Neural crest cell (in vitro differentiated cells): ENCODE data around the gene FRMD4A. TPM values are rescaled to one million over a fixed set of nuclear protein-coding genes. Genes with fewer than 3 reads are reported as not detected.

Experiments used
- DNase-seq: peaks from one replicate; pipeline ENCODE4 v3.0.0; 2021; ENCODE audit warnings: low read depth, mixed read lengths, low spot score
- H3K27ac Mint-ChIP-seq: one replicate; pipeline ENCODE4 v1.8.0; 2021; ENCODE audit warnings: mild to moderate bottlenecking, mixed read lengths; ENCODE audit not compliant: unreplicated experiment
- H3K27me3 Mint-ChIP-seq: 2 replicates; pipeline ENCODE4 v1.8.0; 2021; ENCODE audit warnings: low read depth, mild to moderate bottlenecking, mixed read lengths
- H3K36me3 Mint-ChIP-seq: 2 replicates; pipeline ENCODE4 v1.8.0; 2021; ENCODE audit warnings: low read depth, mild to moderate bottlenecking, mixed read lengths
- H3K4me1 Mint-ChIP-seq: 2 replicates; pipeline ENCODE4 v1.8.0; 2021; ENCODE audit warnings: mixed read lengths
- H3K4me3 Mint-ChIP-seq: one replicate; pipeline ENCODE4 v1.8.0; 2021; ENCODE audit warnings: mild to moderate bottlenecking, mixed read lengths
- H3K9me3 Mint-ChIP-seq: 2 replicates; pipeline ENCODE4 v1.8.0; 2021; ENCODE audit warnings: mixed read lengths
- CTCF ChIP-seq: fragments of 200-600 bp; sonication (generic); conservative IDR thresholded peaks from 2 replicates; pipeline ENCODE4 v1.5.0; 2021; ENCODE audit warnings: antibody characterized with exemption, mild to moderate bottlenecking
- total RNA-seq: library from RNA; stranded (reverse); gene quantifications from 2 replicates; pipeline ENCODE4 v1.2.1, GENCODE V29; 2021

FRMD4A gene
- total RNA-seq, 1 donor from 2014 or later, result 65.3 TPM

- peaks cover 47% of the 10 kb centered on the region for H3K4me1 Mint-ChIP-seq
- no peak overlapping the region for H3K27ac Mint-ChIP-seq
- no peak for TF ChIP-seq CTCF
- no peak for DNase-seq
- peaks cover 9% of the 10 kb centered on the region for H3K36me3 Mint-ChIP-seq
- no peaks in the 10 kb centered on the region for H3K27me3 Mint-ChIP-seq
- peaks cover 9% of the 10 kb centered on the region for H3K9me3 Mint-ChIP-seq
- H3K4me3 Mint-ChIP-seq, result no peak overlapping the region
Measured at GRCh38 chr10:13984647-13985155, 346.0 kb downstream of the FRMD4A start.

GRCh38 chr10:13983035-13983434 is 347.7 kb downstream of the FRMD4A start:
- no peaks in the 10 kb centered on the region for H3K27me3 Mint-ChIP-seq
- H3K9me3 Mint-ChIP-seq, result peaks cover 3% of the 10 kb centered on the region
- H3K4me1 Mint-ChIP-seq, result peaks cover 43% of the 10 kb centered on the region
- DNase-seq, result no peak
- peaks cover 11% of the 10 kb centered on the region for H3K36me3 Mint-ChIP-seq
- no peak overlapping the region for H3K4me3 Mint-ChIP-seq
- no peak for TF ChIP-seq CTCF
- no peak overlapping the region for H3K27ac Mint-ChIP-seq

- H3K9me3 Mint-ChIP-seq, result peaks cover 3% of the 10 kb centered on the region
- no peak for TF ChIP-seq CTCF
- H3K4me1 Mint-ChIP-seq, result peaks cover 28% of the 10 kb centered on the region
- H3K27me3 Mint-ChIP-seq, result no peaks in the 10 kb centered on the region
- peaks cover 6% of the 10 kb centered on the region for H3K36me3 Mint-ChIP-seq
- DNase-seq, result no peak
- no peak overlapping the region for H3K4me3 Mint-ChIP-seq
- peak overlapping the region; percentile 51 for H3K27ac Mint-ChIP-seq
Measured at GRCh38 chr10:13978533-13979115, 352.1 kb downstream of the FRMD4A start.

GRCh38 chr10:13977861-13978532 is 352.7 kb downstream of the FRMD4A start:
- H3K9me3 Mint-ChIP-seq, result peaks cover 3% of the 10 kb centered on the region
- H3K27ac Mint-ChIP-seq, result no peak overlapping the region
- DNase-seq, result no peak
- H3K36me3 Mint-ChIP-seq, result peaks cover 6% of the 10 kb centered on the region
- H3K27me3 Mint-ChIP-seq, result no peaks in the 10 kb centered on the region
- peaks cover 23% of the 10 kb centered on the region for H3K4me1 Mint-ChIP-seq
- no peak overlapping the region for H3K4me3 Mint-ChIP-seq
- TF ChIP-seq CTCF, result no peak

GRCh38 chr10:13973742-13974141 is 357.0 kb downstream of the FRMD4A start:
- peaks cover 3% of the 10 kb centered on the region for H3K4me1 Mint-ChIP-seq
- DNase-seq, result no peak
- H3K27ac Mint-ChIP-seq, result no peak overlapping the region
- TF ChIP-seq CTCF, result no peak
- H3K27me3 Mint-ChIP-seq, result no peaks in the 10 kb centered on the region
- H3K4me3 Mint-ChIP-seq, result no peak overlapping the region
- H3K9me3 Mint-ChIP-seq, result no peaks in the 10 kb centered on the region
- H3K36me3 Mint-ChIP-seq, result no peaks in the 10 kb centered on the region
